HG02759 (cell line): ENCODE data around the gene PKNOX2.

Experiments used
- ATAC-seq: cut with Tn5 transposase; IDR thresholded peaks from one replicate; pipeline ENCODE4 v1.9.1; 2021; ENCODE audit warnings: mild to moderate bottlenecking, moderate library complexity; ENCODE audit not compliant: unreplicated experiment

Gene PKNOX2

GRCh38 chr11:125281831-125282595 is 117.5 kb downstream of the PKNOX2 start:
- ATAC-seq, result no peak

DNA sequence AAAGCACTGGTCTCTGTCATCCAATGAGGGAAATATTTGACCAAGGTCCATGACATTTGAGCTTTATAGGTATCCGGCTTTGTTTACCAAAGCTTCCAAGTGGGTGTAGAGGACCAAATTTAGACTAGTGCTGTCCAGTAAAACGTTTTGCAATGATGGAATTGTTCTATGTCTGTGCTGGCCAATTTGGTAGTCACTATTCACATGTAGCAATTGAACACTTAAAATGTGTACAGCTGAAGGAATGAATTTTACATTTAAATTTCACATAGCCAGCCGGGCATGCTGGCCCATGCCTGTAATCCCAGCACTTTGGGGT is 118.0 kb downstream of the PKNOX2 start:
- no peak for ATAC-seq

GRCh38 chr11:125284245-125284850 is 119.8 kb downstream of the PKNOX2 start:
- ATAC-seq, result no peak

DNA sequence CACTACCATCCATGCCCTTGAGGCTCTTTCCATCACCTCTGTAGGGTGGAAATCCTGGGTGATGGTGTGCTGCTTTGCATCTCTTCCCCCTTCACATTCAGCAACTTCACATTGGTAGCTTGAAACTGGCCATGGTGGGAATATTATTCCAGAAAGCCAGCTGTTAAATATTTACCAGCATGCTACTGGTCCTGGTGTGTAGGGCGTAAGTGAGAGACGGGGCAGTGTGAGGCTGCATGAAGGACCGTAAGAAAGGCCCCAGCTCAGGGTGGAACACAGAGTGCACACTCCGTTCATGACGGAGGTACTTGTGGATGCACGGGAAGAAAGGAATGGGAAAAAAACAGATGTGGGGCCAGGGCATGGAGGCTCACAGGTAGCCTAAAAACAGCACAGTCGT is 121.3 kb downstream of the PKNOX2 start:
- no peak for ATAC-seq

- no peak for ATAC-seq
These were observed 121.9 kb downstream of the PKNOX2 start for GRCh38 chr11:125286486-125286885.

- no peak for ATAC-seq
These were observed 123.1 kb downstream of the PKNOX2 start for GRCh38 chr11:125287491-125288210.

DNA sequence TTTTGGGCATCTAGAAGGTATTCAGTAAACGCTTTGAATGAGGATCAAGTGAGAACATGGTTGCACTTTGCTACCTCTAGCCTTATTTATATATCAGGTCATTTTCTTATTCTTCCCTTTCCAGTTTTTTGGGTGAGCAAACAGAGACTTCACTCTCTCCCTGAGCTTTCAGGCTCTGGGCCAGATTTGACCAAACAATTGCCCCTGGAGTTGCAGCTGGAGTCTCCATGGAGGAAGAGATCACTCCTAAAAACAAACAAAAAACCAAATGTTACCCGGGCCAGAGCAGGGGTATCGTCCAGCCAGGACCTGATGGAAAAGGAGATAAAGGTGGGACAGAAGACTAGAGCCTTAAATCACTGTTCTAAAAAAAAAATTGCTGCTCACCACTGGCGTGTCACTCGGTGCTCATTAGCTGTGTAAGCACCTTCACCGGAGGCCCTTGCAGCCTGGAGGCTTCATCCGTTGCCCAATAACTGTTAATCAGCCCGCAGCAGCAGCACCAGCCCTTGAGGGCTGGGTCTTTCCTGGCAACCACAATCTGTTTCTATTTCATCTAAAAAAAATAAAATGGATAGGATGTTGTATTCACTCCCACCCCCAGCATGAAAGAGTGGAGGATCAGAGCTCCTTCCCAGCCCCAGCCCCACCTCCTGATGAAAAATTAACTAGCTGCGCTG is 125.0 kb downstream of the PKNOX2 start:
- ATAC-seq, result no peak

- no peak for ATAC-seq
These were observed 125.7 kb downstream of the PKNOX2 start for GRCh38 chr11:125290263-125290662.

DNA sequence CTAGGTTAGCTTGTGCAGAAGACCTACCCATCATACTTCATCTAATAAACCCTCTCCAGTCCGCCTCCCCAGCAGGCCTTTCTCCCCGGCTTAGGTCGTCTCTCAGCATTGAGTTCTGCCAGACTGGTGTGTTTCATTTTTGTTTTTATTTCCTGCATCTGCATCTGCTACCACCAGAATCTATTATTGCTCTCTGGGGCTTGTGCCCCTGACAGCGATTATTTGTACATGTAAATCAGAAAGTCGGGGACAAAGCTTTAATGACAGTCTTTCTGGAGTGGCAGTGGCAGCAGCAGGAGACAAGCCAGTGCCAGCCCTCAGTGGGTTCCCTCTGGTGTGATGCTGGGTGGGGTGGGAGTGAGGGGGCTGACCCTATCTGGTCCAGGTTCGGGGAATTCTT is 127.5 kb downstream of the PKNOX2 start:
- ATAC-seq, result no peak

GRCh38 chr11:125293596-125293995 is 129.0 kb downstream of the PKNOX2 start:
- ATAC-seq, result no peak

DNA sequence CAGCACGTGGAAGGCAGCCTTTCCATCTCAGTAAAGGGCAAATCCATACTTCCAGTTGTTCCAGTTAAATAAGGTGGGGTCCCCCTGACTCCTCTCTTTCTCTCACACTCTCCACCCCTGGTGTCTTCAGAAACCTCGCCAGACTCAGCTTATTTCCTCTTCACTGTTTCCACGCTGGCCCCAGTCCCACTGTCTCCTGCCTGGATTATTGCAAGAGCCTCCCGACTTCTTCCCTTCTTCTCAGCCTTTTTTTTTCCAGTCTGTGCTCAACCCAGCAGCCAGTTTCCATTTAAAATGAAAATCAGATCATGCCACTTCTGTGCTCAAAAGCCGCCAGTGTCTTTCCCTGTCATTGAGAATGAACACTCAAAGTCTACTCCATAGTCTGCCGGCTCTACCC is 131.4 kb downstream of the PKNOX2 start:
- ATAC-seq, result no peak

DNA sequence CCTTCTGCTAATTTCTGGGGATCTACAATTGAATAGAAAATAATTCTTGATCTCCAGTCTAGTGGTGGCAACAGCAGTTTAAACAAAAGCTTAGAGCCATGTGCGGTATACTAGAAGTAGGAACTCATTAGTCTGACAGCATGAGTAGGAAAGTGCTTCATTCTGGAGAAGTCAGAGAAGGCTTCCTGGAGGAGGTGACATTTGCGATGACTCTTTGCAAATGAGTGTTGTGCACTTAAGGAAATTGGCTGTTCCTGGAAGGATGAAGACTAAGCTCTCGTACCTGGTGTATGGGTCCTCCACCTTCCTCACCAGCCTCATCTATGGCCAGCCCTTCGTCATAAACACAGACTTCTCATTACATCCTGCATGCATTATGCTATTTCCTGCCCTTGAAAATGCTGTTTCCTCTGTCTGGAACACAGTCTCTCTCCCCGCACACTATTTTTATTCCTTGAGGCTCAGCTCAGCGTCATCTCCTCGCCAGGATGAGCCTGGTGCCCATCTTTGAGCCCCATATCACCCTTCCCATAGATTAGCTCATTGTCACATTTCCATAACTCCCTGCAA is 132.9 kb downstream of the PKNOX2 start:
- ATAC-seq, result no peak

GRCh38 chr11:125299061-125299615 is 134.6 kb downstream of the PKNOX2 start:
- no peak for ATAC-seq

DNA sequence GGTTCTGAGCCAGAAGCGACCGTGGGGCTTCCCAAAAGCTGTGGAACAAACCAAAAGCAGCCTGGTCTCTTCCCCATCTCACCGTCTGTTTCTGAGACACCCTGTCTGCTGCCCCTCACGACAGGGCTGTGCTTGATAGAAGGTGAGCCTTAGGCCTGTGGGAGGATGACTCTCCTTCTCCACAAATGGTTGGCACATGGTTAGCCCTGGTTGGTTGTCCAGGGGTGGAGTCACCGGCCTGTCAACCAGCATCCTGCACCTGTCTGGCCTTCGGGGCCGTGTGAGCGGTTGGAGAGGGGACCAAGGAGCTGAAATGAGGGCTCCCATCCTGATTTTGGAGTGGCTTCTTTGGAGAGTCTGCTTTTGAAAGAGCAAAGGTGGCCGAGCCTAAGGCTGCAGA is 135.3 kb downstream of the PKNOX2 start:
- ATAC-seq, result no peak

DNA sequence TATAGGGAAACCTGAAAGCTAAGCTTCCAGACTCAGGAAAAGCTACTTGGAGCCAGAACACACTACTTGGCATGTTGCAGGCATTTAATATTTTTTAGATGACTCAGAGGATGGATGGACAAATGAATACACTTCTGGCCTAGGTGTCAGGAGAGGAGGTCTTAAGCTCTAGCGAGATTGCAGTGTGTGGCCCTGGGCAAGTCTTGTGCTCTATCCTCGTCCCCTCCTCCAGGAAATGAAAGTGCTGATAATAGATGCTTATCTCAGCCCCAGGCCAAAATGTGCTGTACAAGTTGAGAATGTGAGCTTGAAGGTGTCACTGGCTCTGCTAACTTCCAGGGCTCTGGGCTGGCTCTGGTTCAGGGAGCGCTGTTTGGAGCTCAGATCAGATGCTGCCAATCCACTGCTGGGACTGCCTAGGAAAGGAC is 136.3 kb downstream of the PKNOX2 start:
- no peak for ATAC-seq

- ATAC-seq, result no peak
These were observed 136.8 kb downstream of the PKNOX2 start for GRCh38 chr11:125301346-125301745.

DNA sequence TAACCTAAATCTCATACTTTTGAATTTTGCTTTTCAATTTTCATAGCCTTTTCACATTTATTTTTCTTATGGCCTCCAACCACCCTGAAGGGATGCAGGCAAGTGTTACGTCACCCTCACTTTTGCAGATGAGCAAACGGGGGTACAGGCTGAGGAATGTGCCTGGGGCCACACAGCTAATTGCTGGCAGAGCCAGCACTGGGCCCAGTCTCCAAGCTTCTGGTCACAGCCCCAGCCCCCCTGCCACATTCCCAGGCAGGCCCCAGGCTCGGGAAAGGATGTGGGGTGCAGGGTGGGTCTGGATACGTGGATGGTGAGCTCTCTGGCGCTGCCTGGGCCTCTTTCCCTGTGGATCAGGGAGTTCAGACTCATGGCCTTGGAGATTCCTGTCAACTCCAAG is 138.6 kb downstream of the PKNOX2 start:
- no peak for ATAC-seq

DNA sequence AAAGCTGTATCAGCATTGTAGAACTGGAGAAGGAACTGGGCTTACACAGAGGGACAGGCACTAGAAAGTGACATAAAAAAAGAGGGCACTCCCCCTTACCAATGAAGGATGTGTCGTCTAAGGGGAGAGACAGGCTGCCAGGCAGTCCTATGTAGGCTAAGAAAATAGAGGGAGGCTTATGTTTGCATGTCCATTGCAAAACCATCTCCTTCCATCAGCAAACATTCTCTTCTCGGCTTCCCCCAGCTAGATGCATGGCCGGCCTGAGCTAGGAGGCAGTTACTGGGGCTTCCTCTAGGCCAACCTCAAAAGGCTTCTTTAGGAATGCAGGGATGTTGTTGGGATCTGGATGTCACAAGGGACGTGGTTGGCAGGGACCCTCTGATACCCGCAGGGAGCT is 139.1 kb downstream of the PKNOX2 start:
- ATAC-seq, result no peak

GRCh38 chr11:125304136-125304535 is 139.6 kb downstream of the PKNOX2 start:
- no peak for ATAC-seq

GRCh38 chr11:125304876-125305275 is 140.3 kb downstream of the PKNOX2 start:
- no peak for ATAC-seq

DNA sequence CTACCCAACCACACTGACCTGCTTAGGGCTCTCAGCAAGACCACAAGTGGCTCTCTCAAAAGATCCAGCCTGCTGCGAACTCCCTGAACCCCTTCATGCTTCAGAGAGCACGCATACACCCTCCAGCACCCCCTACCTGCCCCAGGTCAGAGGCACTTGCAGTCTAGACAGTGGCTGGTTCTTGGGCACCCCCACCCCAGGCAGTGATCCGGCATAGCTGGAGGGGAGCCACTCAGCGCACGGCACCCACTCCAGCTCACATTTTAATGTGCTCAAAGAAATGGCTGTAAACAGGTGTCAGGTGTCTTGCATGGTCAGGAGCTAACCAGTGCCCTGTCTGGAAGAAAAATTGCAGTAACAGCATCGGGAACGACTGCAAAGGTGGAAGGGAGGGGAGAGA is 140.8 kb downstream of the PKNOX2 start:
- no peak for ATAC-seq
